ENCODE data around the gene SCT.

Gene SCT

DNA sequence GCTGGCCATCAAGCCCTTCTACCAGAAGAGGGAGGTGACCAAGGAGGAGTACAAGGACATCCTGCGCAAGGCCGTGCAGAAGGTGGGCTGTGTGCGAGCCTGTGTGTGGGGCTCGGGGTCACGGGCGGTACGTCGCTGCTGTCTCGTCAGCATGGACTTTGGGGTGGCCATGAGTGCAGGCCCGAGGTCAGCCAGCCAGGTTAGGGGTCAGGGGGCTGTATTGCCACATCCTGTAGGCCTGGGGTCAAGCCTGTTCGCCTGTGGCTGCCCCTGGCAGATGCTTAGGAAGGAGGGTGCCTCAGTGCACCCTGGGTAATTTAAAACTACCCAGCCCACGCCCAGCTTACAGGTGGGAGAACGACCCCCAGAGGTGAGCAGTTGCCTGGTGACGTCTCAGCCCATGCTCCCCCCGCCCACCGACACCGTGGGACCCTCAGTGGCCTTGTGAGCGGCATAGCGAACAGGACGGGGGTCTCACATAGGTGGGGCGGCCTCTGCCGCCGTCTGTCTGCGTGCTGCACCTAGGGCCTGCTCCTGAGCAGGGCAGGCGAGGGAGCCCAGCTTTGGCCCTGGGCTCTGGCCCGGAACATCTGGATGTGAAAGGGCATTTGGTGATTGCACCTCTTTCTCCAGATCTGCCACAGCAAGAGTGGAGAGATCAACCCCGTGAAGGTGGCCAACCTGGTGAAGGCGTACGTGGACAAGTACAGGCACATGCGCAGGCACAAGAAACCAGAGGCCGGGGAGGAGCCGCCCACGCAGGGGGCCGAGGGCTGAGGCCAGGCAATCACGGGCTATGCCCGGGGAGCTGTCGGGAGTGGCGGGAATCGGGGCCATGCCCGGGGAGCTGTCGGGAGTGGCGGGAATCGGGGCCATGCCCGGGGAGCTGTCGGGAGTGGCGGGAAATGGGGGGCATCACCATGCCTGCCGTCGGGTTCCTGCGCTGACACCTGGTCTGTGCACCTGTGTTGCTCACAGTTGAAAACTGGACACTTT lies 15.7 kb downstream of the SCT start:
- in situ Hi-C loops (cut with MboI; ENCODE audit: low sequenced_read_pairs): no loop called here

DNA sequence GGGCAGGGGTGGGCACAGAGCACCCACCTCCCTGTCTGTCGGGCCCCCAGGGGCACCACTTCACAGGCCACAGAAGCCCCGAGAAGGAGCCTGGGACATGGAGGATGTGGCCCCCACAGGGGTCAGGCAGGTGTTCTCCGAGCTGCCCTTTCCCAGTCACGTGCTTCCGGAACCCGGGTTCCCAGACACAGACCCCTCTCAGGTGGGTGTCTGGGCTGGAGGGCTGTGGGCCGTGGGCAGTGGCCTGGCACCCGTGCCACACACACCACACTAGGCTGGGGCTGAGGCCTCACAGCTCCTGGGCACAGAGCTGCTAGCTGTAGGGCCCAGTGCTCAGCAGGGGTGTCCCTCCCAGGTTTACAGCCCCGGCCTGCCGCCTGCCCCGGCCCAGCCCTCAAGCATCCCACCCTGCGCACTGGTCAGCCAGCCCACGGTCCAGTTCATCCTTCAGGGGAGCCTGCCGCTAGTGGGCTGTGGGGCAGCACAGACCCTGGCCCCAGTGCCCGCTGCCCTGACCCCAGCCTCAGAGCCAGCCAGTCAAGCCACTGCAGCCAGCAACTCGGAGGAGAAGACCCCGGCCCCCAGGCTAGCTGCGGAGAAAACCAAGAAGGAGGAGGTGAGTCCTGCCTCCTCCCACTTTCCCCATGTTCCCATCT lies 16.7 kb downstream of the SCT start:
- in situ Hi-C loops (cut with MboI; ENCODE audit: low sequenced_read_pairs): no loop called here

DNA sequence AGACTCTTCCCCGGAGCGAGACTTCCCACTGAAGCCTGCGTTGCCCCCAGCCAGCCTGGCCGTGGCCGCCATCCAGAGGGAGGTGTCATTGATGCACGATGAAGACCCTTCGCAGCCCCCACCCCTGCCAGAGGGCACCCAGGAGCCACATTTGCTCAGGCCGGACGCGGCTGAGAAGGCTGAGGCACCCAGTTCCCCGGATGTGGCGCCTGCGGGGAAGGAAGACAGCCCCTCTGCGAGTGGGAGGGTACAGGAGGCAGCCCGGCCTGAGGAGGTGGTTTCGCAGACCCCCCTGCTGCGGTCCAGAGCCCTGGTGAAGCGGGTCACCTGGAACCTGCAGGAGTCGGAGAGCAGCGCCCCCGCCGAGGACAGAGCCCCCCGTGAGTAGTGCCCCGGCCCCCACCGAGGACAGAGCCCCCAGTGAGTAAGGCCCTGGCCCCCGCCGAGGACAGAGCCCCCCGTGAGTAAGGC lies 17.6 kb downstream of the SCT start:
- in situ Hi-C loops (cut with MboI; ENCODE audit: low sequenced_read_pairs): no loop called here

DNA sequence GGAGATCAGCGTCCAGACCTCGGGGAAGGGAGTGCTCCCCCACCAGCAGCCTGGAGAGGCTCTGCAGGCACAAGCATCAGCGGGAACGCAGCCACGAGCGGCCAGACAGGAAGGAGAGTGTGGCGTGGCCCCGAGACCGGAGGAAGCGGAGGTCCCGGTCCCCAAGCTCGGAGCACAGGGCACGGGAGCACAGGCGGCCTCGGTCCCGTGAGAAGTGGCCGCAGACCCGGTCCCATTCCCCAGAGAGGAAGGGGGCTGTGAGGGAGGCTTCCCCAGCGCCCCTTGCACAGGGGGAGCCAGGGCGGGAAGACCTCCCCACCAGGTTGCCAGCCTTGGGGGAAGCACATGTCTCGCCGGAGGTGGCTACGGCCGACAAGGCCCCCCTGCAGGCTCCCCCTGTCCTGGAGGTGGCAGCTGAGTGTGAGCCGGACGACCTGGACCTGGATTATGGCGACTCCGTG lies 18.2 kb downstream of the SCT start:
- in situ Hi-C loops (cut with MboI; ENCODE audit: low sequenced_read_pairs): no loop called here

DNA sequence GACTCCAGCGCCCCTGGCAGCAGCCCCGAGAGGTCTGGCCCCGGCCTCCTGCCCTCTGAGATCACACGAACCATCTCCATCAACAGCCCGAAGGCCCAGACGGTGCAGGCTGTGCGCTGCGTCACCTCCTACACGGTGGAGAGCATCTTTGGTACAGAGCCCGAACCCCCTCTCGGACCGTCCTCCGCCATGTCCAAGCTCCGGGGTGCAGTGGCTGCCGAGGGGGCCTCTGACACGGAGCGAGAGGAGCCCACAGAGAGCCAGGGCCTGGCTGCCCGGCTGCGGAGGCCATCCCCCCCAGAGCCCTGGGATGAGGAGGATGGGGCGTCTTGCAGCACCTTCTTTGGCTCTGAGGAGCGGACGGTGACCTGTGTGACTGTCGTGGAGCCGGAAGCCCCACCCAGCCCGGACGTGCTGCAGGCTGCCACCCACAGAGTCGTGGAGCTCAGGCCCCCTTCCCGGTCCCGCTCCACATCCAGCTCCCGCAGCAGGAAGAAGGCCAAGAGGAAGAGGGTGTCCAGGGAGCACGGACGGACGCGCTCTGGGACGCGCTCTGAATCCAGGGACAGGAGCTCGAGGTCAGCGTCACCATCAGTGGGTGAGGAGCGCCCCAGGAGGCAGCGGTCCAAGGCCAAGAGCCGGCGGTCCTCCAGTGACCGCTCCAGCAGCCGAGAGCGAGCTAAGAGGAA lies 18.9 kb downstream of the SCT start:
- in situ Hi-C loops (cut with MboI; ENCODE audit: low sequenced_read_pairs): no loop called here

DNA sequence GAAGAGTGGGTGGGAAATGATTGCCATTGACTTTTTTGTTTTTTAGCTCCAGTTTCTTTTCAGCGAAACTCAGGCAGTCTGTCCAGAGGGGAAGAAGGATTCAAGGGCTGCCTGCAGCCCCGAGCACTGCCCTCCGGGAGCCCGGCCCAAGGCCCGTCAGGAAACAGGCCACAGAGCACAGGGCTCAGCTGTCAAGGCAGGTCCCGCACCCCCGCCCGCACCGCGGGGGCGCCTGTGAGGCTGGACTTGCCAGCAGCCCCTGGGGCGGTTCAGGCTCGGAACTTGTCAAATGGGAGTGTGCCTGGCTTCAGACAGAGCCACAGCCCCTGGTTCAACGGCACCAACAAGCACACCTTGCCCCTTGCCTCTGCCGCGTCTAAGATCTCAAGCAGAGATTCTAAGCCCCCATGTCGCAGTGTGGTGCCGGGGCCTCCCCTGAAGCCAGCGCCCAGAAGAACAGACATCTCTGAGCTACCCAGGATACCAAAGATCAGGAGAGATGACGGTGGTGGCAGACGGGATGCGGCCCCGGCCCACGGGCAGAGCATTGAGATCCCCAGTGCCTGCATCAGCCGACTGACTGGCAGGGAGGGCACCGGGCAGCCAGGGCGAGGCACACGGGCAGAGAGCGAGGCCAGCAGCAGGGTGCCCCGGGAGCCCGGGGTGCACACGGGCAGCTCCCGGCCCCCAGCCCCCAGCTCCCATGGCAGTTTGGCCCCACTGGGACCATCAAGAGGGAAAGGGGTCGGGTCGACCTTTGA lies 19.8 kb downstream of the SCT start:
- in situ Hi-C loops (cut with MboI; ENCODE audit: low sequenced_read_pairs): no loop called here

DNA sequence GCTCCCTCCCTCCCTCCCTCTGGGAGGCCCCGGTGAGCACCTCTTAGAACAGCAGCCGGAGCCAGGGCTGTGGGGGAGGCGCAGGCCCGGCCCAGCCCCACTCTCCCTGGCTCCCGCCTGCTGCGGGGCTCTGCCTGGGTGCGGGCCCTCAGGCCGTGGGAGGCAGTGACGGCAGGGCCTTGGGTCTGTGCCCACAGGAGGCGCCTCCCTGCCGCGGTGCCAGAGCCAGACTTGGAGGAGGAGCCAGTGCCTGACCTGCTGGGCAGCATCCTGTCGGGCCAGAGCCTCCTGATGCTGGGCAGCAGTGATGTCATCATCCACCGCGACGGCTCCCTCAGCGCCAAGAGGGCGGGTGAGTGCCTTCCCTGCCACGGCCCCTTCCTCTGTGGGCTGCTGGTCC lies 20.7 kb downstream of the SCT start:
- in situ Hi-C loops (cut with MboI; ENCODE audit: low sequenced_read_pairs): no loop called here

DNA sequence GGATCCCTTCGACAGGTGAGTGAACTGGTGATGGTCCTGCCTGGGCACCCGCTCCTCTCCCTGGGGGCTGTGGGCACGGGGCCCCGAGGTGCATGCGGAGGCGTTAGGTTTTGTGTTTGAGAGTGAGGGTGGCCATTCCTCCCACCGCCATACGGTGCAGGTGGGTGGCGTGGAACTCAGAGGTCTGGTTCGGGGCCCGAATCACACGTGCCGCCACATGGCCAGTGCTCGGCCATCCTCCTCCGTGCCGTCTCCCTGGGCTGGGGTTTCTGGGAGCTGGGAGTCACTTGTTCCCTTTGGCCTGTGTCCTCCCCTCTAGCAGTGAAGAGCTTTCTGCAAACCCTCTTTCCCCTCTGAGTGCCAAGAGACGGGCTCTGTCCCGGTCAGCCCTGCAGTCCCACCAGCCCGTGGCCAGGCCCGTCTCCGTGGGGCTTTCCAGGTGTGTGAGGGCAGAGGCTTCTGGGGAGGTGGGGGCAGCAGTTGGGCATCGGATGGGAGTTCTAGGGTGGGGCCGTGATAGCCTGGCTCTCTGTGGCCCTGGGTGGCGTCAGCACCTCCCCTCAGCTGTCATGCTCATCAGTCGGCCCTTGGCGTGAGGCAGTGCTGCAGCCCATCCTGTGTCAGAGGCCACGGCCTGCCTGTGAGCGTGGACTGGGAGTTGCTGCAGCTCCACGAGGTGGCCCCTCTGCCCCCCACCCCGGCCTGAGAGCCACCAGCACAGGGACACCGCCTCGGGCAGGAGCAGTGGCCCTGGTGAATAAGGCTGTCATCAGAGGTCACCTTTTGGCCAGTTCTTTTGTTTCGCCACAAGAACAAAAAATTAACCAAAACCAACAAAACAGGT lies 21.5 kb downstream of the SCT start:
- in situ Hi-C loops (cut with MboI; ENCODE audit: low sequenced_read_pairs): no loop called here

DNA sequence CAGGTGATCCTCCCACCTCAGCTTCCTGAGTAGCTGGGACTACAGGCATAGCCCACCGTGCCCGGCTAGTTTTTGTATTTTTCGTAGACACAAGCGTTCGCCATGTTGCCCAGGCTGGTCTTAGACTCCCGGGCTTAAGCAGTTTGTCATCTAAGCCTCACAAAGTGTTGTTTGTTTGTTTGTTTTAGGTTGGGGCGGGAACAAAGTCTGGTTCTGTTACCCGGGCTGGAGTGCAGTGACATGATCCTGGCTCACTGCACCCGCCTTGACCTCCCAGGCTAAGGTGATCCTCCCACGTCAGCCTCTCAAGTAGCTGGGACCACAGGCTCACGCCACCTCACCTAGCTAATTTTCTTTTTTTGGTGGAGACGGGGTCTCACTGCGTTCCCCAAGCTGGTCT lies 23.8 kb downstream of the SCT start:
- in situ Hi-C loops (cut with MboI; ENCODE audit: low sequenced_read_pairs): no loop called here

DNA sequence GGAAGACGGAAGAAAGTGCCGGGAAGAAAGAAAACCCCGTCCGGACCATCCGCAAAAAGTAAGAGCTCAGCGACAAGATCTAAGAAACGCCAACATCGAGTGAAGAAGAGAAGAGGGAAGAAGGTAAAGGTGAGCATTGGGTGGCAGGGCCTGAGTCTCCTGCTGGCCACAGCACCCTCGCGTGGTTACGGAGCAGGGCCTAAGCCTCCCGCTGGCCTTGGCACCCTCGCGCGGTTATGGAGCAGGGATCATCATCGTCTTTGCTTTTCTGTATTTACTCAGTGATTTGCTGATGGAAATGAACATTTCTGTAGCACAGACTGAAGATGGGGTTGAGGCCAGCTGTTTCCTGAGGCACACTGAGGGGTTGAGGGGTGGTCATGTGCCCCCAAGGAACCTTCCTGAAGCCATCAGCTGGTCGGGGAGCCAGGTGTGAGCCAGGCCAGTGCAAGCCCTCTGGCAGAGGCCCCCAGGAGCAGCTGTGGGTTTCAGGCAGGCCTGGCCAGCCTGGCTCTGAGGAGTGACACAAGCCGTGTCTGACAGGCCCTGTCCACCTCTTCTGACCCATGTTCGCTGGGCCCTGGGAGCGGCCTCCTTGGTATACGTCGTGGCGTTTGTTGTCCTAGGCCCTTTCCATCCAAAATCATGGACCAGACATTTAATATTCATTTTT lies 25.3 kb downstream of the SCT start:
- in situ Hi-C loops (cut with MboI; ENCODE audit: low sequenced_read_pairs): no loop called here

DNA sequence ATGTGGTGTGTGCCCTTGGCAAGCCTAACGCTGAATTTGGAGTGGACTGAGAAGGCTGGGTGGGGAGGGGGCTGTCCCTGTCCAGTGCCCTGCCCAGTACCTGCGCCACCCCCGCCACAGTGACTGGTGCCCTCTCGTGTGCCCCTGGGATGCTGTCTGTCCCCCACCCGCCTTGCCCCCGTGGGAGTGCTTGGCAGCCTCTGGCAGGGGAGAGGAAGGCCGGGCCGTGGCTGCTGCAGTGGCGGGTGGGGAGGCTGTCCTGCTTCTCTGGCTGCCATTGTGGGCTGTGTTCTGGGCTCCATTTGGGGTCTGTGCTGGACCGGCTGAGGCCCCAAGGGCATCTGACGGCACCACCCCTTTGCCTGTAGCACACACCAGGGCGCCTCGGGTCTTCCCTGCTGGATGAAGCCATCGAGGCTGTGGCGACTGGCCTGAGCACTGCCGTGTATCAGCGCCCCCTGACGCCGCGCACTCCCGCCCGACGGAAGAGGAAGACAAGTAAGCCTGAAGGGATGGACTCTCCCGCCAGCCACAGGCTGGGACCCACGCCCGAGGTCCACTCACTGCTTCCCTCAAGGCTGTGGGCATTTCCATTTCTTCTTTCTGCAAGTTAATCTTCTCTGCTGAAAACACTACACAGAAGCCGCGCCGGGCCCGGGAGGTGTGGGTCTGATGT lies 28.8 kb downstream of the SCT start:
- in situ Hi-C loops (cut with MboI; ENCODE audit: low sequenced_read_pairs): no loop called here

DNA sequence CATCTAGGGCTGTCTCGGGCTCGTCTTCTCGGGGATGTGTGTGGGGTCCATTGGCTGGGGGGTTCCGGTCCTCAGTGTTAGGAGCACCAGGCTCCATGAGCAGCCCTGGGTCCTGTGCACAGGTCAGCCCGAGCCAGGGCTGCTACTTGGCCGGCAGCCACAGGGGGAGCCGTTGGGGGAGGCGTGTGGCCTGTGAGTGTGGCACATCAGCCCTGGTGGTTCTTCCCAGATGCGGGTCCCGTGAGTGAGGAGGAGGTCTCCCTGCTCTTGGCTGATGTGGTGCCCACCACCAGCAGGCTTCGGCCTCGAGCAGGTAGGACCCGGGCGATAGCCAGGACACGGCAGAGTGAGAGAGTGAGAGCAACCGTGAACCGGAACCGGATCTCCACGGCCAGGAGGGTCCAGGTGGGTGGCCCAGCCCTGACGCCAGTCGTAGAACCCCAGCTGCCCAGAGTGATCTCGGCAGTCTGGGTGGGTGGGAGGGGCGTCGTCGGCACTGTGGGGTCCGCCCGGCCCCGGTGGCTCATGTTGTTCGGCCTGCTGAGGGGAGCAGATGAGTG lies 29.7 kb downstream of the SCT start:
- in situ Hi-C loops (cut with MboI; ENCODE audit: low sequenced_read_pairs): no loop called here

DNA sequence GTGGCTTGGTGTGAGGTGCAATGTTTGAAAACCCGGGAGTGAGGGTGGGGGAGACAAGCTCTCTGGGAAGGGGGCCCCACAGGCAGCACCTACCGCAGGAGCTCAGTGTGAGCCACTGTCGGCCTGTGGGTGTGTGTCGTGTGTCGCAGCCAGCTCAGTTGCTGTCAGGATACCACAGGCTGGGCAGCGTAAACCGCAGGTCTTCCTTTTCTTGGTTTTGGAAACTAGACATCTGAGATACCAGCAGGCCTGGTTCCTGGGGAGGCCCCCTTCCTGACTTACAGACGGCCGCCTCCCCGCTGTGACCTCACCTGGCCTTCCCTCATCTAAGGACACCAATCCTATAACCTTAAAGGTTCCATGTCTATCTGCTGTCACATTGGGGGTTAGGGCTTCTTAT lies 30.6 kb downstream of the SCT start:
- in situ Hi-C loops (cut with MboI; ENCODE audit: low sequenced_read_pairs): no loop called here

DNA sequence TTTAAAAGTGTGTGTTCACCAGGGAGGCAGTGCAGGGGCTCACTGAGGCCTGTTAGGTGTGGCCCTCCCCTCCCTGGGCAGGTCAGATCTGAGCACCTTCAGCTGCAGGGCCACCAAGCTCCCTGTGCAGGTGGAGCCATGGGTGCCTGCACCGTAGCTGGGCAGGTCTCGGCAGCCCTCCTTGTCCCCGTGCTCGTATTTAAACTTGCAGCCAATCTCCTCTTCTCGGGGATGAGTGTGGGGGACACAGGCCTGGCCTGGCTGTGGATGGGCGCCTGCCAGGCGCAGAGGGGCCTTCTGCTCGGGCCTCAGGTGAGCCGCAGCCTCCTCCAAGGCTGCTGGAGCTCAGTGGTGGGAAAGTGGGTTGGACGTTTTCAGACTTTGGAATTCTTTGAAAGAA lies 31.6 kb downstream of the SCT start:
- in situ Hi-C loops (cut with MboI; ENCODE audit: low sequenced_read_pairs): no loop called here

DNA sequence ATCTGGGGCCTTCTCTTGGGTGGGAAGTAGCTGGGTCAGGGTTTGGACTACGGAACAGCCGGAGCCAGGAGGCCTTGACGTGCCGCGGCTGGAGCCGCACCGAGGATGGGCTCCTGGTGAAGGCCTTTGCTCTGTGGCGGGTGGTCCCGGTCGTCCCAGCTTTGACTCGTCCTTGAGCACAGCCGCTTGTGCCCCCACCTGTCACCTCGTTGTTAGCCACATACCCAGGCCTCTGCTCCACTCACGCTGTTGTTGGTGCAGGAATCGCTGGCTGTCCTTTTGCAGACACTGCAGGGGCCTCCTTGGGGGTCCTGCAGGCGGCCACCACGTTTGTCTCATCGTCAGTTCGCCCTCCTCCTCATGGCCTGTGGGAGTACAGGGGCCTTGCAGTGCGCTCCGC lies 33.6 kb downstream of the SCT start:
- in situ Hi-C loops (cut with MboI; ENCODE audit: low sequenced_read_pairs): no loop called here

DNA sequence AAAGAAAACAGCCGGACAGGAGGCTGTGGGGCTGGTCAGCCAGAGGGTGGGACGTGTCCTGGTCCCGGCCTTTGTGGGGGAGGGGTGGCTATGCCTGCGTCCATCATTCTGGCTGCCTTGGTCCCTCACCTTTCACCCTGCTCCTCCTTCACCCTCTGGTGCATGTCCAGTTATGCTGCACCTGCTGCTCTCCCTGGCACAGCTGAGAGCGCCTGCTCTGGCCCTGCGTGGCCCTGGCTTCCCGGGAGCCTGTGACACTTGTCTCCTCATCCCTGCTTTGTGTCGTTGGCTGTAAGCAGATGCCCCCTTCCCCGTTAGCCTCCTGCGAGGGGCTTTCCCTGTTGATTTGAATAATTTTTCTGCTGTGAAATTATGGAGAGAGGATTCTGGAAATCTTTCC lies 34.1 kb downstream of the SCT start:
- in situ Hi-C loops (cut with MboI; ENCODE audit: low sequenced_read_pairs): no loop called here

DNA sequence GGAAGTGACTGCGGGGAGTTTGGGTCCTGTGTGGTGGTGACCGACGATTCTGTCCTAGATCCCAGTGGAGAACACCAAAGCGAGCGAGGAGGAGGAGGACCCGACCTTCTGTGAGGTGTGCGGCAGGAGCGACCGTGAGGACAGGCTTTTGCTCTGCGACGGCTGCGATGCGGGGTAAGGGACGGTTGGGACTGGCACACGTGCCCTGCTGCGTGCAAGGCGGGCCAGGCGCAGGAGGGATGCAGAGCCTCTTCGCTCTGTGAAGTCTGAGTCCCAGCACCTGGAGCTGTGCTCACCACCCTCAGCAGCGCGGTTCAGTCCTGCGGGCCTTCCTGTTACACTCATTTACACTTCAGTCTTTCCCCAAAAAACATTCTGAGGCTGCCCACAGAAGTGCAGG lies 34.5 kb downstream of the SCT start:
- in situ Hi-C loops (cut with MboI; ENCODE audit: low sequenced_read_pairs): no loop called here

DNA sequence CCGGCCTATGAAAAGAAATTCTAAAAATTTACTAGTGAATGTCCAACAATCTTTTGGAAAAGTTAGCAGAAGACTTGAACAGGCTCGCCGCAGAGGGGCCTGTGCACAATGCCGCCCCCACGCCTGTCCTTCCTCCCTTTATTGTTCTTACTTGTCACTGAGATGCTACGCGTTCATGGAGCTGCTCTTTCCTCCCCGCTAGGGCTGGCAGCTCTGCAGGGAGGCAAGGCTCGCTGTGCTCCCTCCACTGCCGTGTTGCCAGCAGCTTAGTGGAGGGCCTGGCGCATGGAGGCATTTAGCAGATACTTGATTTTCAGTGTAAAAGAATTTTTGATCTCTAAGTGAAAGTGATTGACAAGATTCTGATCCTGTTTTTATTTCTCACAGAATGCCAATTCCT lies 36.0 kb downstream of the SCT start:
- in situ Hi-C loops (cut with MboI; ENCODE audit: low sequenced_read_pairs): no loop called here

Measured in HL-60/S4 treated with phorbol 12-myristate 13-acetate at 8.2 ng/mL for 4 days and 3 days (cell line).